Measurements from ENCODE around the gene MYZAP.

The MYZAP gene

GRCh38 chr15:57594479-57594878 lies 2.8 kb downstream of the MYZAP start:
- H3K27ac ChIP-seq (ENCODE audit: low read depth, low read length), result no peak overlapping the region
- H3K9me3 ChIP-seq (ENCODE audit: low read length), result no peaks in the 10 kb centered on the region
- H3K27me3 ChIP-seq (ENCODE audit: control insufficient read depth in 1 of 2, insufficient read depth in 2 of 2, low read length in 2 of 2), result peaks cover 0 to 5% of the 10 kb centered on the region in 2 donors
- H3K36me3 ChIP-seq (ENCODE audit: insufficient read depth, low read length), result no peaks in the 10 kb centered on the region
- H3K9ac ChIP-seq (ENCODE audit: low read length), result no peak overlapping the region
- peaks cover 60% of the 10 kb centered on the region for H3K4me1 ChIP-seq (ENCODE audit: insufficient read depth, low read length)
- no peak overlapping the region for H3K4me3 ChIP-seq (ENCODE audit: low read depth in 1 of 2, low read length in 2 of 2)

GRCh38 chr15:57595011-57595866 lies 3.5 kb downstream of the MYZAP start:
- no peak overlapping the region for H3K4me3 ChIP-seq (ENCODE audit: low read depth in 1 of 2, low read length in 2 of 2)
- H3K4me1 ChIP-seq (ENCODE audit: insufficient read depth, low read length), result peaks cover 62% of the 10 kb centered on the region
- peaks cover 0 to 5% of the 10 kb centered on the region in 2 donors for H3K27me3 ChIP-seq (ENCODE audit: control insufficient read depth in 1 of 2, insufficient read depth in 2 of 2, low read length in 2 of 2)
- H3K36me3 ChIP-seq (ENCODE audit: insufficient read depth, low read length), result no peaks in the 10 kb centered on the region
- no peaks in the 10 kb centered on the region for H3K9me3 ChIP-seq (ENCODE audit: low read length)
- H3K9ac ChIP-seq (ENCODE audit: low read length), result no peak overlapping the region
- no peak overlapping the region for H3K27ac ChIP-seq (ENCODE audit: low read depth, low read length)

GRCh38 chr15:57596301-57596855 lies 4.7 kb downstream of the MYZAP start:
- Histone ChIP-seq H3K4me1 (ENCODE audit: insufficient read depth, low read length) (peaks cover 53% of the 10 kb centered on the region), H3K27me3 (ENCODE audit: control insufficient read depth in 1 of 2, insufficient read depth in 2 of 2, low read length in 2 of 2) (peaks cover 0 to under 1% of the 10 kb centered on the region in 2 donors), H3K36me3 (ENCODE audit: insufficient read depth, low read length) (no peaks in the 10 kb centered on the region), H3K9ac (ENCODE audit: low read length) (no peak overlapping the region), H3K4me3 (ENCODE audit: low read depth in 1 of 2, low read length in 2 of 2) (no peak overlapping the region), H3K27ac (ENCODE audit: low read depth, low read length) (no peak overlapping the region), H3K9me3 (ENCODE audit: low read length) (no peaks in the 10 kb centered on the region)

- Histone ChIP-seq H3K4me1 (ENCODE audit: insufficient read depth, low read length) (peaks cover 52% of the 10 kb centered on the region), H3K27ac (ENCODE audit: low read depth, low read length) (no peak overlapping the region), H3K36me3 (ENCODE audit: insufficient read depth, low read length) (no peaks in the 10 kb centered on the region), H3K4me3 (ENCODE audit: low read depth in 1 of 2, low read length in 2 of 2) (no peak overlapping the region), H3K9ac (ENCODE audit: low read length) (no peak overlapping the region), H3K27me3 (ENCODE audit: control insufficient read depth in 1 of 2, insufficient read depth in 2 of 2, low read length in 2 of 2) (no peaks in the 10 kb centered on the region), H3K9me3 (ENCODE audit: low read length) (no peaks in the 10 kb centered on the region)
Observed at GRCh38 chr15:57596978-57597377, 5.3 kb downstream of the MYZAP start.

- Histone ChIP-seq H3K36me3 (ENCODE audit: insufficient read depth, low read length) (no peaks in the 10 kb centered on the region), H3K9ac (ENCODE audit: low read length) (no peak overlapping the region), H3K27ac (ENCODE audit: low read depth, low read length) (no peak overlapping the region), H3K4me1 (ENCODE audit: insufficient read depth, low read length) (peaks cover 52% of the 10 kb centered on the region), H3K4me3 (ENCODE audit: low read depth in 1 of 2, low read length in 2 of 2) (no peak overlapping the region), H3K27me3 (ENCODE audit: control insufficient read depth in 1 of 2, insufficient read depth in 2 of 2, low read length in 2 of 2) (no peaks in the 10 kb centered on the region), H3K9me3 (ENCODE audit: low read length) (no peaks in the 10 kb centered on the region)
Observed at GRCh38 chr15:57597431-57597830, 5.7 kb downstream of the MYZAP start.

- Histone ChIP-seq H3K9me3 (ENCODE audit: low read length) (no peaks in the 10 kb centered on the region), H3K4me1 (ENCODE audit: insufficient read depth, low read length) (peaks cover 52% of the 10 kb centered on the region), H3K4me3 (ENCODE audit: low read depth in 1 of 2, low read length in 2 of 2) (no peak overlapping the region), H3K27ac (ENCODE audit: low read depth, low read length) (no peak overlapping the region), H3K36me3 (ENCODE audit: insufficient read depth, low read length) (no peaks in the 10 kb centered on the region), H3K9ac (ENCODE audit: low read length) (no peak overlapping the region), H3K27me3 (ENCODE audit: control insufficient read depth in 1 of 2, insufficient read depth in 2 of 2, low read length in 2 of 2) (no peaks in the 10 kb centered on the region)
Observed at GRCh38 chr15:57598346-57598745, 6.6 kb downstream of the MYZAP start.

- peaks cover 52% of the 10 kb centered on the region for H3K4me1 ChIP-seq (ENCODE audit: insufficient read depth, low read length)
- H3K36me3 ChIP-seq (ENCODE audit: insufficient read depth, low read length), result no peaks in the 10 kb centered on the region
- H3K9ac ChIP-seq (ENCODE audit: low read length), result no peak overlapping the region
- H3K9me3 ChIP-seq (ENCODE audit: low read length), result no peaks in the 10 kb centered on the region
- H3K27me3 ChIP-seq (ENCODE audit: control insufficient read depth in 1 of 2, insufficient read depth in 2 of 2, low read length in 2 of 2), result no peaks in the 10 kb centered on the region
- no peak overlapping the region for H3K4me3 ChIP-seq (ENCODE audit: low read depth in 1 of 2, low read length in 2 of 2)
- H3K27ac ChIP-seq (ENCODE audit: low read depth, low read length), result no peak overlapping the region
Observed at GRCh38 chr15:57599296-57599810, 7.6 kb downstream of the MYZAP start.

- Histone ChIP-seq H3K9me3 (ENCODE audit: low read length) (no peaks in the 10 kb centered on the region), H3K9ac (ENCODE audit: low read length) (no peak overlapping the region), H3K27ac (ENCODE audit: low read depth, low read length) (no peak overlapping the region), H3K4me3 (ENCODE audit: low read depth in 1 of 2, low read length in 2 of 2) (no peak overlapping the region), H3K27me3 (ENCODE audit: control insufficient read depth in 1 of 2, insufficient read depth in 2 of 2, low read length in 2 of 2) (no peaks in the 10 kb centered on the region), H3K4me1 (ENCODE audit: insufficient read depth, low read length) (peaks cover 44% of the 10 kb centered on the region), H3K36me3 (ENCODE audit: insufficient read depth, low read length) (no peaks in the 10 kb centered on the region)
Observed at GRCh38 chr15:57600197-57600596, 8.5 kb downstream of the MYZAP start.

- no peaks in the 10 kb centered on the region for H3K27me3 ChIP-seq (ENCODE audit: control insufficient read depth in 1 of 2, insufficient read depth in 2 of 2, low read length in 2 of 2)
- peaks cover 9% of the 10 kb centered on the region for H3K4me1 ChIP-seq (ENCODE audit: insufficient read depth, low read length)
- H3K36me3 ChIP-seq (ENCODE audit: insufficient read depth, low read length), result no peaks in the 10 kb centered on the region
- no peak overlapping the region for H3K27ac ChIP-seq (ENCODE audit: low read depth, low read length)
- H3K9ac ChIP-seq (ENCODE audit: low read length), result no peak overlapping the region
- H3K9me3 ChIP-seq (ENCODE audit: low read length), result no peaks in the 10 kb centered on the region
- no peak overlapping the region for H3K4me3 ChIP-seq (ENCODE audit: low read depth in 1 of 2, low read length in 2 of 2)
Observed at GRCh38 chr15:57604507-57604906, 12.8 kb downstream of the MYZAP start.

- no peaks in the 10 kb centered on the region for H3K27me3 ChIP-seq (ENCODE audit: control insufficient read depth in 1 of 2, insufficient read depth in 2 of 2, low read length in 2 of 2)
- peaks cover 18% of the 10 kb centered on the region for H3K4me1 ChIP-seq (ENCODE audit: insufficient read depth, low read length)
- no peaks in the 10 kb centered on the region for H3K9me3 ChIP-seq (ENCODE audit: low read length)
- no peak overlapping the region for H3K9ac ChIP-seq (ENCODE audit: low read length)
- H3K4me3 ChIP-seq (ENCODE audit: low read depth in 1 of 2, low read length in 2 of 2), result no peak overlapping the region
- H3K27ac ChIP-seq (ENCODE audit: low read depth, low read length), result no peak overlapping the region
- H3K36me3 ChIP-seq (ENCODE audit: insufficient read depth, low read length), result no peaks in the 10 kb centered on the region
Observed at GRCh38 chr15:57605491-57605890, 13.8 kb downstream of the MYZAP start.

- Histone ChIP-seq H3K27ac (ENCODE audit: low read depth, low read length) (no peak overlapping the region), H3K4me3 (ENCODE audit: low read depth in 1 of 2, low read length in 2 of 2) (no peak overlapping the region)
Observed at GRCh38 chr15:57606048-57606447, 14.3 kb downstream of the MYZAP start.

More at GRCh38 chr15:57606048-57606447, 14.3 kb downstream of the MYZAP start:
- no peaks in the 10 kb centered on the region for H3K27me3 ChIP-seq (ENCODE audit: control insufficient read depth in 1 of 2, insufficient read depth in 2 of 2, low read length in 2 of 2)
- H3K4me1 ChIP-seq (ENCODE audit: insufficient read depth, low read length), result peaks cover 23% of the 10 kb centered on the region
- no peak overlapping the region for H3K9ac ChIP-seq (ENCODE audit: low read length)
- no peaks in the 10 kb centered on the region for H3K9me3 ChIP-seq (ENCODE audit: low read length)
- no peaks in the 10 kb centered on the region for H3K36me3 ChIP-seq (ENCODE audit: insufficient read depth, low read length)
